Ectodermal cell (in vitro differentiated cells): ENCODE data around the gene DPYD.

ENCODE experiments used
- H3K27ac ChIP-seq: 2 replicates; pipeline ENCODE4 v1.7.0; 2013; ENCODE audit warnings: mild to moderate bottlenecking, low read depth, low read length; ENCODE audit not compliant: insufficient read depth, poor library complexity, severe bottlenecking
- H3K27me3 ChIP-seq: 2 replicates; pipeline ENCODE4 v1.7.0; 2013; ENCODE audit warnings: mild to moderate bottlenecking, low read length; ENCODE audit not compliant: insufficient read depth, control insufficient read depth, poor library complexity, severe bottlenecking
- H3K36me3 ChIP-seq: one replicate; pipeline ENCODE4 v1.7.0; 2013; ENCODE audit warnings: low read length; ENCODE audit not compliant: control insufficient read depth, insufficient read depth
- H3K4me1 ChIP-seq: one replicate; pipeline ENCODE4 v1.7.0; 2013; ENCODE audit warnings: low read length; ENCODE audit not compliant: control insufficient read depth, insufficient read depth
- H3K4me3 ChIP-seq: 2 replicates; pipeline ENCODE4 v1.7.0; 2013; ENCODE audit warnings: low read depth, low read length, control low read depth; ENCODE audit not compliant: insufficient read depth
- H3K9me3 ChIP-seq: 2 replicates; pipeline ENCODE4 v1.7.0; 2013; ENCODE audit warnings: mild to moderate bottlenecking, low read length, moderate library complexity; ENCODE audit not compliant: control insufficient read depth
- WGBS, 2 experiments: methylation state at CpG; one replicate each; pipeline ENCODE4 v1.1.7; 2013; ENCODE audit warnings: missing lambda C conversion rate in 2 of 2; 5-methylcytosine and 5-hydroxymethylcytosine counted together

DPYD gene

DNA sequence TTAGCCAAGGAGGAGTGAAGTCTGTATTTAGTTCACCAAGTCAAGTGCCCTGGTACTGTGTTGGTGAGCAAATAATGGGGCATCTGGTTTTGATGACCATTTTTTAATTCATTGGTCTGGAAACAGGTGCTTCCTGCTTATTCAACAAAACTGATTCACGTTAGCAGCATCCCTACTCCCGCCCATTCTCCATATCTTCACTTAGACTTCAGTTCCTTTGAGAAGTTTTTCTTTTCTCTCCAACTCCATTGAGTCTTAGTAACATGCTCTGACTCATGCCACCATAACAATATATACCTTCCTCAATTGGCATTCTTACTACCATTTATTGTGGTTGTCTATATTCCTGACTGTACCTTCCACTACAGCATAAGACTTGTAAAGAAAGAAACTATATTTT is 468.9 kb downstream of the DPYD start:
- Histone ChIP-seq H3K36me3 (no peaks in the 10 kb centered on the region), H3K4me1 (no peaks in the 10 kb centered on the region), H3K27ac (no peak overlapping the region), H3K4me3 (no peak overlapping the region), H3K27me3 (no peaks in the 10 kb centered on the region), H3K9me3 (no peaks in the 10 kb centered on the region)
- WGBS, 2 experiments = 91 to 95% methylated on average over 2 of the region's 2 CpGs

DNA sequence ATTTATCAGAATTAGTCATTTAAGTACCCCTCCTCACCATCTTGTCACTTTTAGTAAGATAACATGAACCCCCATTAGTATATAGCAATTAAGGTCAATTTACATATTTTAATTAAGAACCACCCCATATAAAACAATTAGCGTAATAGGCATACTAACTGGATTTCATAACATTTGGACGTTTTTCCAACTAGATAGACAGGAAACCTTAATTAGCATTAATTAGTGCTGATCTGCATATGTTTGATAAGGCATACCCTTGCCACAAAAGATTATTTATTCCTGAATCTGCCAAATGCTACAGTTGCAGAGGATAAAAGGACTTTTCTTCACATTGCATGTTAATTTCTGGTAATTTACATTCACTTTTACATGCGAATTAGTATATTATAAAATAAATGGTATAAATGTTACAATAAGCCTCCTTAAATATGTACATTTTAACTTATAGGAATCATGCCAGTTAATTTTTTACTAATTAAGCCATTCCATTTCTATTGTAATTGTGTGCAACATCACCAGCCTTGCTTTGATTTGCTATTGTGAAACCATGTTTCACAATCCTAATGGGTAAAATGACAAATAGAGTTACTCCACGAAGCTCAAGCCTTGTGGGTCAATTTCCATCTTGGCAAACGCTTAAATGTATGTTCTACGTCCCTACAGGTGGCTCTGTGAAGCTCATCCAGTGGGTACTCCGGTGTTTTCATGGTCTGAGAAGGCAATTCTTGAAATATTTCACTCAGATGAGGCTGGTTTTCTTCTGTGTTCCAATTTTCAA is 469.6 kb downstream of the DPYD start:
- H3K4me1 ChIP-seq = no peaks in the 10 kb centered on the region
- WGBS, 2 experiments = 91 to 94% methylated on average over 6 of the region's 7 CpGs
- no peaks in the 10 kb centered on the region for H3K9me3 ChIP-seq
- H3K36me3 ChIP-seq = no peaks in the 10 kb centered on the region
- H3K4me3 ChIP-seq = no peak overlapping the region
- no peaks in the 10 kb centered on the region for H3K27me3 ChIP-seq
- H3K27ac ChIP-seq = no peak overlapping the region

GRCh38 chr1:97441966-97442365 is 478.9 kb downstream of the DPYD start:
- no peak overlapping the region for H3K4me3 ChIP-seq
- H3K27ac ChIP-seq = no peak overlapping the region
- H3K27me3 ChIP-seq = no peaks in the 10 kb centered on the region
- no peaks in the 10 kb centered on the region for H3K9me3 ChIP-seq
- no peaks in the 10 kb centered on the region for H3K36me3 ChIP-seq
- peaks cover 9% of the 10 kb centered on the region for H3K4me1 ChIP-seq

DNA sequence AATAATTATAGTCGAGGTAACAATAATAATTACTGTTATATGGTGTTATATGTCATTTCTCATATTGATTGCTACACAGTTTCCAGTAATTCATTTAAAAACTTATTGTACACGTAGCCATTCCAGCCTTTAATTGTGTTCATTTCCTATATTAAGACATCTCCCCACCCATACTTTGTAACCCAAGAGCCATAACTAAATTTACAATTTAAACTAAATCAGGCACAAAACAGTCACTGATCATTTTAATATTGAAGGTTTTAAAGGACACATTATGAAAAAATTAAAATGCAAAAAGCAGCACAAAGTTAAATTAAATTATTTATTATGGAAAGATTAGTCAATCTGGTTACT is 487.0 kb downstream of the DPYD start:
- H3K27ac ChIP-seq = no peak overlapping the region
- H3K27me3 ChIP-seq = no peaks in the 10 kb centered on the region
- 100% methylated on average over 1 of the region's 2 CpGs for WGBS, 2 experiments
- H3K9me3 ChIP-seq = no peaks in the 10 kb centered on the region
- no peaks in the 10 kb centered on the region for H3K36me3 ChIP-seq
- no peaks in the 10 kb centered on the region for H3K4me1 ChIP-seq
- H3K4me3 ChIP-seq = no peak overlapping the region

DNA sequence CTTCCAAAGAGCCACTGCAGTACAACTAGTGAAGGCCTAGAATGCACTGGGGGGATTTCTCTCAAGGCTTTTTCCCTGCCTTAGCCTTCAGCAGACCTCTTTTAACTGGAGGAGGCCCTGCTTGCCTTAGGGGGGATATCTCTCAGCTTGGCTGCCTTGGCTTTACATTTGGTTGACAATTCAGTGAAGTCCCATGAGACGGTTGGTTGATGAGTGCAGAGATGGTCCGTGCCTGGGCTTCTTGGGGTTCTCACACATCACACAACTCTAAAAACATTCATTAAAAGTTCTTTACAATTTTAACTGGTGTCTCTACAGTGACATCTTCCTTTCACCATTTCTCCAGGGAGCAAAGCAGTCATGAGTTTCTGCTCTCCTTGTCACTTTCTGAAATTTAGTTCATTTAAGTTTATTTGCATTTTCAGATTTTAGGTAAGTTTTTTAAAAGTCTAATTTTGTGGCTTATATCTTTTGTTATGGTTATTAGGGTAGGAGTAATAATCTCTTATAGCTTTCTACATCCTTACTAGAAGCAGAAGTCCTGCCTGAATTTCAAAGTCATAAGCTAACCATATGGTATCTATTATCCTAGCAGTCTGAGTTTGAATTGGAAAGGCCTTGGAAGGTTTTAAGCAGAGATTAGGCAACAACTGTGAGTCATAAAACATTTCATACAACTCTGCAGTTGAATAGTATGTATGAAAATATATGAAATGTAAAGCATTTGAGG is 487.6 kb downstream of the DPYD start:
- Histone ChIP-seq H3K27ac (no peak overlapping the region), H3K4me1 (no peaks in the 10 kb centered on the region), H3K9me3 (no peaks in the 10 kb centered on the region), H3K36me3 (no peaks in the 10 kb centered on the region), H3K4me3 (no peak overlapping the region), H3K27me3 (no peaks in the 10 kb centered on the region)
- 88 to 89% methylated on average over 2 of the region's 2 CpGs for WGBS, 2 experiments

GRCh38 chr1:97427371-97427770 is 493.5 kb downstream of the DPYD start:
- no peaks in the 10 kb centered on the region for H3K9me3 ChIP-seq
- no peak overlapping the region for H3K4me3 ChIP-seq
- 82 to 86% methylated on average over 2 of the region's 3 CpGs for WGBS, 2 experiments
- H3K27me3 ChIP-seq = peaks cover 20% of the 10 kb centered on the region
- no peak overlapping the region for H3K27ac ChIP-seq
- no peaks in the 10 kb centered on the region for H3K36me3 ChIP-seq
- peaks cover 3% of the 10 kb centered on the region for H3K4me1 ChIP-seq

GRCh38 chr1:97424209-97424608 is 496.6 kb downstream of the DPYD start:
- no peak overlapping the region for H3K27ac ChIP-seq
- no peak overlapping the region for H3K4me3 ChIP-seq
- WGBS, 2 experiments = 67 to 94% methylated on average over 1 of the region's 1 CpG

GRCh38 chr1:97423403-97423802 is 497.4 kb downstream of the DPYD start:
- Histone ChIP-seq H3K36me3 (no peaks in the 10 kb centered on the region), H3K27me3 (peaks cover 32% of the 10 kb centered on the region), H3K4me3 (no peak overlapping the region), H3K9me3 (no peaks in the 10 kb centered on the region), H3K4me1 (peaks cover 3% of the 10 kb centered on the region), H3K27ac (no peak overlapping the region)
- WGBS, 2 experiments = 22 to 37% methylated on average over 2 of the region's 2 CpGs

More at GRCh38 chr1:97424209-97424608, 496.6 kb downstream of the DPYD start:
- H3K36me3 ChIP-seq = no peaks in the 10 kb centered on the region
- H3K9me3 ChIP-seq = no peaks in the 10 kb centered on the region
- H3K27me3 ChIP-seq = peaks cover 32% of the 10 kb centered on the region
- peaks cover 3% of the 10 kb centered on the region for H3K4me1 ChIP-seq

- Histone ChIP-seq H3K4me1 (no peaks in the 10 kb centered on the region), H3K27ac (no peak overlapping the region), H3K9me3 (no peaks in the 10 kb centered on the region), H3K4me3 (no peak overlapping the region), H3K36me3 (no peaks in the 10 kb centered on the region), H3K27me3 (peaks cover 15% of the 10 kb centered on the region)
Observed at GRCh38 chr1:97417661-97418060, 503.2 kb downstream of the DPYD start.

DNA sequence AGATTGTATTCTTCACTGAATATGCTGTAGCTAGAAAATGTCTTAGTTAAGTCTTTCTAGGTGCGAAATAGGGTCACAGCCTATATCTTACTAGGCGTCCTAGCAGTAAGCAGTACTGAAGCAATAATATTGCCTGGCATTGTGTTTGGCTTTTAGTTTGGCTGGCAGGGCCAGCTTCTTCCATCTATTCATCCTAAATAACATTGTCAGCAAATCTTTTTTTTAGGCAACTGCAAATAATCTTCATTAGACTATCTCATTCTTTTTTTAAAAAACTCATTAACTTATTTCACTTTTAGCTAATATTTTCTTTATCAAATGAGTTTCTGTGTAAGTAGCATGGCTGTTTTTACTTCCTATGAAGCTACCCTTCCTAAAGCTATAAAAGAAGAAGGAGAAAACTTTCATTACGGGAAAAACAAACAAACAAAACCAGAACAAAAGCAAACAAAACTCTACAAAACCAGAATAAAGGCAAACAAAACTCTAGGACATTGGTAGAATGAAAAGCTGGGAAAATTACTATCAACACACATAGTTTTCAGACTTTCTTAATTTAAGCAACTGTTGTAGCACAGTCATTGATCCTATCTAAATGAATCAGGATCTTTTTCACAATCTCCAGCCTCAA is 506.0 kb downstream of the DPYD start:
- no peaks in the 10 kb centered on the region for H3K27me3 ChIP-seq
- H3K4me1 ChIP-seq = no peaks in the 10 kb centered on the region
- WGBS, 2 experiments = 87 to 100% methylated on average over 2 of the region's 3 CpGs
- H3K4me3 ChIP-seq = no peak overlapping the region
- H3K27ac ChIP-seq = no peak overlapping the region
- no peaks in the 10 kb centered on the region for H3K36me3 ChIP-seq
- no peaks in the 10 kb centered on the region for H3K9me3 ChIP-seq
